GM23248 (cell line): ENCODE measurements around the gene CLCN3.

Experiments used
- EZH2 ChIP-seq: fragments of 200-600 bp; sonication (generic); IDR thresholded peaks from 2 replicates; pipeline ENCODE4 v1.6.1; 2018; ENCODE audit warnings: antibody characterized with exemption, mild to moderate bottlenecking; ENCODE audit not compliant: insufficient read depth, poor library complexity, severe bottlenecking
- EZH2phosphoT487 ChIP-seq: fragments of 200-600 bp; sonication (generic); IDR thresholded peaks from 2 replicates; pipeline ENCODE4 v1.6.1; 2018; ENCODE audit warnings: antibody characterized with exemption, moderate library complexity, mild to moderate bottlenecking, low read depth; ENCODE audit not compliant: insufficient read depth

DNA sequence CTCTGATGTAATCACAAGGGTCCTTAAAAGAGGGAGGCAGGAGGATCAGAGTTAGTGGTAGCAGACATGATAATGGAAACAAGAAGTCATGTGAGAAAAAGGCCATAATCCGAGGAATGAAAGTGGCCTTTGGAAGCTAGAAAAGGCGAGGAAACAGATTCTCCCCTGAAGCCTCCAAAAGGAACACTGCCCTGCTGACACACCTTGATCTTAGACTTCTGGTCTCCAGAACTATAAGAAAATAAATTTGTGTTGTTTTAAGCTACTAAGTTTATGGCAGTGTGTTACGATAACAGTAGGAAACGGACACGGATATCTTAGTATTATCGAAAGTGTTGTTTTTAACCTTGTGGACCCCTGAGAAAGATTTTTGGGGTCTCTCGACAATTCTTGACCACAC lies 24.4 kb downstream of the CLCN3 start:
- TF ChIP-seq EZH2: no peak
- no peak for TF ChIP-seq EZH2phosphoT487
